Trophoblast cell (in vitro differentiated cells and primary cell): ENCODE results near the gene PROS1.
A peak's percentile ranks its signal among the peaks of the same experiment; 100 is the strongest.

Source experiments
- DNase-seq, 2 donors: peaks; one replicate each; pipeline ENCODE4 v3.0.0-alpha.2; 2016
- H2AFZ ChIP-seq: 2 replicates; pipeline ENCODE4 v1.6.1; 2013; ENCODE audit warnings: low read length, moderate library complexity, mild to moderate bottlenecking; ENCODE audit not compliant: insufficient read depth, poor library complexity
- H2AK5ac ChIP-seq: 2 replicates; pipeline ENCODE4 v1.6.1; 2013; ENCODE audit warnings: mild to moderate bottlenecking, low read length
- H2BK120ac ChIP-seq: 2 replicates; pipeline ENCODE4 v1.6.1; 2013; ENCODE audit warnings: low read length, mild to moderate bottlenecking, moderate library complexity; ENCODE audit not compliant: insufficient read depth, poor library complexity
- H2BK12ac ChIP-seq: 2 replicates; pipeline ENCODE4 v1.6.1; 2013; ENCODE audit warnings: mild to moderate bottlenecking, low read length, moderate library complexity
- H2BK5ac ChIP-seq: 2 replicates; pipeline ENCODE4 v1.6.1; 2013; ENCODE audit warnings: low read length, low read depth, moderate library complexity, mild to moderate bottlenecking; ENCODE audit not compliant: poor library complexity
- H3K14ac ChIP-seq: 2 replicates; pipeline ENCODE4 v1.6.1; 2013; ENCODE audit warnings: mild to moderate bottlenecking, low read length
- H3K18ac ChIP-seq: 2 replicates; pipeline ENCODE4 v1.6.1; 2013; ENCODE audit warnings: mild to moderate bottlenecking, low read length
- H3K23ac ChIP-seq: 2 replicates; pipeline ENCODE4 v1.6.1; 2013; ENCODE audit warnings: low read length
- H3K27ac ChIP-seq: 2 replicates; pipeline ENCODE4 v1.5.1; 2013; ENCODE audit warnings: low read depth, mild to moderate bottlenecking, inconsistent platforms, low read length, moderate library complexity
- H3K27me3 ChIP-seq: 2 replicates; pipeline ENCODE4 v1.6.1; 2013; ENCODE audit warnings: inconsistent platforms, mild to moderate bottlenecking, low read length, moderate library complexity; ENCODE audit not compliant: insufficient read depth
- H3K36me3 ChIP-seq, 2 experiments: 1 replicate in 1 of 2; 2 replicates in 1 of 2; pipeline ENCODE4 v1.6.1; 2013; ENCODE audit warnings: low read length in 2 of 2, mild to moderate bottlenecking in 2 of 2, moderate library complexity in 1 of 2; ENCODE audit not compliant: insufficient read depth in 2 of 2, control insufficient read depth in 1 of 2
- H3K4ac ChIP-seq: 2 replicates; pipeline ENCODE4 v1.6.1; 2013; ENCODE audit warnings: low read depth, mild to moderate bottlenecking, low read length, moderate library complexity
- H3K4me1 ChIP-seq, 2 experiments: 1 replicate in 1 of 2; 2 replicates in 1 of 2; pipeline ENCODE4 v1.6.1; 2013; ENCODE audit warnings: low read length in 2 of 2, mild to moderate bottlenecking in 2 of 2, moderate library complexity in 1 of 2; ENCODE audit not compliant: insufficient read depth in 2 of 2, control insufficient read depth in 1 of 2
- H3K4me2 ChIP-seq: 2 replicates; pipeline ENCODE4 v1.6.1; 2013; ENCODE audit warnings: inconsistent platforms, mild to moderate bottlenecking, low read length, moderate library complexity
- H3K4me3 ChIP-seq: 2 replicates; pipeline ENCODE4 v1.5.1; 2013; ENCODE audit warnings: mild to moderate bottlenecking, low read depth, low read length, inconsistent platforms
- H3K79me1 ChIP-seq: one replicate; pipeline ENCODE4 v1.6.1; 2013; ENCODE audit warnings: low read length
- H3K79me2 ChIP-seq: 2 replicates; pipeline ENCODE4 v1.6.1; 2013; ENCODE audit warnings: low read length, mild to moderate bottlenecking; ENCODE audit not compliant: control insufficient read depth, insufficient read depth, poor library complexity
- H3K9ac ChIP-seq: 2 replicates; pipeline ENCODE4 v1.6.1; 2013; ENCODE audit warnings: mild to moderate bottlenecking, low read length
- H3K9me3 ChIP-seq: 2 replicates; pipeline ENCODE4 v1.6.1; 2013; ENCODE audit warnings: low read depth, mild to moderate bottlenecking, control low read depth, inconsistent platforms, low read length; ENCODE audit not compliant: insufficient read depth
- H4K12ac ChIP-seq: 2 replicates; pipeline ENCODE4 v1.6.1; 2013; ENCODE audit warnings: low read depth, mild to moderate bottlenecking, low read length, moderate library complexity
- H4K8ac ChIP-seq: 2 replicates; pipeline ENCODE4 v1.6.1; 2013; ENCODE audit warnings: low read depth, mild to moderate bottlenecking, low read length, moderate library complexity
- H4K91ac ChIP-seq: one replicate; pipeline ENCODE4 v1.6.1; 2013; ENCODE audit warnings: low read depth, mild to moderate bottlenecking, low read length, moderate library complexity
- WGBS: extraction: QIAGEN DNeasy Blood & Tissue Kit; methylation state at CpG from one replicate; pipeline ENCODE4 v1.1.7; 2013; ENCODE audit warnings: missing lambda C conversion rate; ENCODE audit not compliant: insufficient read length, insufficient coverage; ENCODE audit errors: extremely low coverage; 5-methylcytosine and 5-hydroxymethylcytosine counted together

The PROS1 gene

DNA sequence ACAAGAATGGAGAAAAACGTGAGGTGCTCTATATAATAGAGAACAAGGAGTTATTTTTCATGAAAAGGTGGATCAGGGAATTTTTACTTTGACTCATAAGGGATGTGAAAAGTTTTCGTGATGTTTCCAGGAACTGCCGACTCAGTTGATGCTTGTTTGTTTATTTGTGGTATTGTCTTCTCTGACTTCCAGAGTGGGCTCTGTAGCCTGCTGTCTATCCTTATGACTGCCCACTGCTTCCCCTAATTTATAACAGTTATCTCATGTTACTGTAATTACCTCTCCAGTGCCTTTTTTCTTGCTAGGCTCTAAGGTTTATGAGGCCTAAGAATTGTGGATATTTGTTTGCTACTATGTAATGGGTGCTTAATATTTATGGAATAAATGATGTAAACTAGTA, 18.5 kb upstream of the PROS1 start:
- H2AFZ ChIP-seq = no peak overlapping the region
- no peak overlapping the region for H3K23ac ChIP-seq
- WGBS = no CpG with 5 or more reads among the region's 3 CpGs
- no peak overlapping the region for H2BK120ac ChIP-seq
- H3K4me3 ChIP-seq = no peak overlapping the region
- H4K8ac ChIP-seq = no peak overlapping the region
- H3K4me1 ChIP-seq = no peaks in the 10 kb centered on the region
- no peak overlapping the region for H3K18ac ChIP-seq
- no peak overlapping the region for H3K4ac ChIP-seq
- H4K12ac ChIP-seq = no peak overlapping the region
- no peak for DNase-seq
- no peak overlapping the region for H4K91ac ChIP-seq
- H2AK5ac ChIP-seq = no peak overlapping the region
- no peak overlapping the region for H3K27ac ChIP-seq
- no peak overlapping the region for H2BK12ac ChIP-seq
- H3K4me2 ChIP-seq = no peak overlapping the region
- H2BK5ac ChIP-seq = no peak overlapping the region
- H3K79me2 ChIP-seq = no peaks in the 10 kb centered on the region
- no peaks in the 10 kb centered on the region for H3K36me3 ChIP-seq
- no peaks in the 10 kb centered on the region for H3K9me3 ChIP-seq
- H3K14ac ChIP-seq = no peak overlapping the region
- no peaks in the 10 kb centered on the region for H3K27me3 ChIP-seq
- no peaks in the 10 kb centered on the region for H3K79me1 ChIP-seq
- no peak overlapping the region for H3K9ac ChIP-seq

DNA sequence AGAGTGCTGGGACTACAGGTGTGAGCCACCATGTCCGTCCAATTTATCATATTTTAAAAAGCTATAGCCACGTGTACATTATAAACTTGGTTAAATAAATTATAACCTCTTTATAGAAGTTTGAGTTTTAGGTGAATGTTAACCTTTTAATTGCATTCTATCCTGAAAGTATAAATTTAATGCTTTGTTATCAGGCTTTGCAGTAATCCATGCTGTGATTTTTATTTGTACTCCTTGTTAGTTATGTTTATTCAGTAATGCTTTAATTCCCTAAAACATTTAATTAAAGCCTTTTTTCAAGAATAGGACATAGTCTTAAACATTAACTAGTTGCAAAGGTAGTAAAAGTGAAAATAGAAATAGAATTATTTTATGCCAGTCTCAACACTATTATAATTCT, 17.9 kb upstream of the PROS1 start:
- H3K14ac ChIP-seq = no peak overlapping the region
- no peak overlapping the region for H3K18ac ChIP-seq
- no peaks in the 10 kb centered on the region for H3K4me1 ChIP-seq
- H2AK5ac ChIP-seq = no peak overlapping the region
- H3K79me2 ChIP-seq = no peaks in the 10 kb centered on the region
- DNase-seq = no peak
- H3K79me1 ChIP-seq = no peaks in the 10 kb centered on the region
- H2BK120ac ChIP-seq = no peak overlapping the region
- H3K9ac ChIP-seq = peak overlapping the region; percentile 69
- H2BK12ac ChIP-seq = no peak overlapping the region
- no peak overlapping the region for H3K23ac ChIP-seq
- no peak overlapping the region for H4K8ac ChIP-seq
- no peak overlapping the region for H3K4ac ChIP-seq
- H3K27me3 ChIP-seq = no peaks in the 10 kb centered on the region
- no peak overlapping the region for H3K4me3 ChIP-seq
- H3K9me3 ChIP-seq = no peaks in the 10 kb centered on the region
- H3K4me2 ChIP-seq = no peak overlapping the region
- H3K36me3 ChIP-seq = no peaks in the 10 kb centered on the region
- H4K12ac ChIP-seq = no peak overlapping the region
- no peak overlapping the region for H3K27ac ChIP-seq
- no CpG with 5 or more reads among the region's 2 CpGs for WGBS
- H4K91ac ChIP-seq = no peak overlapping the region
- no peak overlapping the region for H2BK5ac ChIP-seq
- H2AFZ ChIP-seq = no peak overlapping the region

DNA sequence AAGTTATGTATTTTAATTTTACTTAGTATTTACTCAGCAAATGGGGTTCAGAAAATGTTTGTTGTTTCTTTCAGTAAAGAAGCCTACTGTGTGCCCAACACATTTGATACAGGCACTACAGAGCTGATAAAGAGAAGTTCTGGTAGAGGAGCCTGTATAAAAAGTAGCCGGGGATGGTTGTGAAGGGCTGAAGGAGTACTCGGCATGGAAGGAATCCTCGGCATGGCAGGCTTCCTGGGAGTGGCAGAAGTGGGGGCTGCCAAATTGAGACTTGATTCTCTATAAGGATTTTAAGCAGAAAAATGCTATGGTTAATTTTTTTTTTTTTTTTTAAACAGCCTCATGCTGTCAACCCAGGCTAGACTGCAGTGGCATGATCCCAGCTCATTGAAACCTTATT, 15.5 kb upstream of the PROS1 start:
- no peak overlapping the region for H3K4me3 ChIP-seq
- H3K4me2 ChIP-seq = no peak overlapping the region
- H4K8ac ChIP-seq = no peak overlapping the region
- no peak overlapping the region for H3K4ac ChIP-seq
- H4K12ac ChIP-seq = no peak overlapping the region
- no CpG with 5 or more reads among the region's 3 CpGs for WGBS
- no peaks in the 10 kb centered on the region for H3K27me3 ChIP-seq
- H4K91ac ChIP-seq = no peak overlapping the region
- H3K4me1 ChIP-seq = no peaks in the 10 kb centered on the region
- no peak overlapping the region for H2AK5ac ChIP-seq
- no peak overlapping the region for H2BK120ac ChIP-seq
- H2BK5ac ChIP-seq = no peak overlapping the region
- H2BK12ac ChIP-seq = no peak overlapping the region
- H3K14ac ChIP-seq = no peak overlapping the region
- no peak overlapping the region for H3K23ac ChIP-seq
- no peak overlapping the region for H3K27ac ChIP-seq
- no peaks in the 10 kb centered on the region for H3K79me1 ChIP-seq
- no peaks in the 10 kb centered on the region for H3K79me2 ChIP-seq
- no peaks in the 10 kb centered on the region for H3K9me3 ChIP-seq
- no peak overlapping the region for H3K18ac ChIP-seq
- no peak overlapping the region for H2AFZ ChIP-seq
- no peak for DNase-seq
- no peak overlapping the region for H3K9ac ChIP-seq
- H3K36me3 ChIP-seq = no peaks in the 10 kb centered on the region

DNA sequence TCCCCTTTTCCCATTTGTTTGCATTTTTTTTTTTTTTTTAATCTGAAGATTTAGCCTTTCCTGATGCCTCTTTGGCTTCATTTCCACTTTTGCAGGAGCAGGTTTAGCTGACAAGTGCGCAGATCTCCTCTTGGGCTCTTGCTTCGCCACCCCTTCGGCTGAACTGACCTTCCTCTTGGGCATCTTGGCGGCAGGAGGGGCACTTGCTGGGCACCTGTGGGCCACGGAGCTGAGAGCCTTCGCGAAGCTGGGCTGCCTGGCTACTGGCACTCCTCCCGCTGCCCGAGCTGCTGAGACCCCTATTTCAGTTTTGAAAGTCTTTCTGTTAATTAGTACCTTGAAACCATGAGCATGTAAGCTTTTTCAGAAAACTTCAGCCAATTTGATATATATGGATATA, 15.1 kb upstream of the PROS1 start:
- no peak overlapping the region for H3K4me3 ChIP-seq
- no peak overlapping the region for H2BK5ac ChIP-seq
- H3K14ac ChIP-seq = no peak overlapping the region
- no peak overlapping the region for H4K12ac ChIP-seq
- no CpG with 5 or more reads among the region's 9 CpGs for WGBS
- H2AK5ac ChIP-seq = no peak overlapping the region
- H2AFZ ChIP-seq = no peak overlapping the region
- no peak overlapping the region for H2BK120ac ChIP-seq
- no peak overlapping the region for H3K27ac ChIP-seq
- no peaks in the 10 kb centered on the region for H3K9me3 ChIP-seq
- no peak overlapping the region for H4K91ac ChIP-seq
- no peak for DNase-seq
- H4K8ac ChIP-seq = no peak overlapping the region
- H3K36me3 ChIP-seq = no peaks in the 10 kb centered on the region
- no peak overlapping the region for H3K4me2 ChIP-seq
- no peaks in the 10 kb centered on the region for H3K4me1 ChIP-seq
- H3K79me2 ChIP-seq = no peaks in the 10 kb centered on the region
- no peak overlapping the region for H3K4ac ChIP-seq
- H3K23ac ChIP-seq = no peak overlapping the region
- no peaks in the 10 kb centered on the region for H3K79me1 ChIP-seq
- no peaks in the 10 kb centered on the region for H3K27me3 ChIP-seq
- H2BK12ac ChIP-seq = no peak overlapping the region
- no peak overlapping the region for H3K18ac ChIP-seq
- no peak overlapping the region for H3K9ac ChIP-seq

DNA sequence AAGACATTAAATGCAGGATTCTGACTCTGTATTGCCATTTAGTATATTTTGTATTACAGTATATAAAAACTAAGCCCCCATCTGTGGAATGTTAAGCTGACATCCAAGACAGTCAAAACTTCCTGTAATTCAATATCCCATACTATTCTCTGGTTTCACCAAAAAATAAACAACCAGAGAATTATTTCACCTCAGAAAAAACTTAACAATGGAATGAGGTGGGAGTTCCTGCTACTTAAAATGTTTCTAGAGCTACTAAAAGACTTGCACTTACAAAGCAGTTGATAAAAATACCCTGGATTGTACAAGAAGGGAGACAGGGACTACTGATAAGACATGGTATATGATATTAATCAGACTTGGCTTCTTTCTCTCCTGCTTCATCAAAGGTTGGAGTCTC, 14.6 kb upstream of the PROS1 start:
- Histone ChIP-seq H3K4me3 (no peak overlapping the region), H3K14ac (no peak overlapping the region), H3K4me1 (no peaks in the 10 kb centered on the region)

More for the DNA sequence above, 14.6 kb upstream of the PROS1 start:
- no peak for DNase-seq
- H2AK5ac ChIP-seq = no peak overlapping the region
- no peaks in the 10 kb centered on the region for H3K9me3 ChIP-seq
- H2BK5ac ChIP-seq = no peak overlapping the region
- no peak overlapping the region for H4K91ac ChIP-seq
- H3K4me2 ChIP-seq = no peak overlapping the region
- H3K36me3 ChIP-seq = no peaks in the 10 kb centered on the region
- H3K4ac ChIP-seq = no peak overlapping the region
- H3K79me1 ChIP-seq = no peaks in the 10 kb centered on the region
- H2AFZ ChIP-seq = no peak overlapping the region
- H2BK120ac ChIP-seq = no peak overlapping the region
- no peak overlapping the region for H3K27ac ChIP-seq
- H2BK12ac ChIP-seq = no peak overlapping the region
- H4K12ac ChIP-seq = no peak overlapping the region
- H4K8ac ChIP-seq = no peak overlapping the region
- H3K18ac ChIP-seq = no peak overlapping the region
- no peak overlapping the region for H3K9ac ChIP-seq
- H3K79me2 ChIP-seq = no peaks in the 10 kb centered on the region
- H3K27me3 ChIP-seq = no peaks in the 10 kb centered on the region
- no peak overlapping the region for H3K23ac ChIP-seq
